ENCODE results near the gene CST7.
"Not testable (repeated sequence)": the region's sequence is repeated elsewhere in the genome, so short reads cannot be mapped to it uniquely, and the experiment has no call there.

Gene CST7

GRCh38 chr20:25001323-25001722, 52.3 kb downstream of the CST7 start:
- not testable (repeated sequence) for DNase-seq (ENCODE audit: low read depth in 1 of 2, low spot score in 1 of 2)

GRCh38 chr20:25003002-25003401, 53.9 kb downstream of the CST7 start:
- DNase-seq (ENCODE audit: low read depth in 1 of 2, low spot score in 1 of 2): no peak

- no peak for DNase-seq (ENCODE audit: low read depth in 1 of 2, low spot score in 1 of 2)
Observed at GRCh38 chr20:25005220-25005619, 56.2 kb downstream of the CST7 start.

- no peak for DNase-seq (ENCODE audit: low read depth in 1 of 2, low spot score in 1 of 2)
Observed at GRCh38 chr20:25005661-25006060, 56.6 kb downstream of the CST7 start.

- DNase-seq (ENCODE audit: low read depth in 1 of 2, low spot score in 1 of 2): no peak
Observed at GRCh38 chr20:25006431-25007167, 57.5 kb downstream of the CST7 start.

GRCh38 chr20:25007491-25008305, 58.6 kb downstream of the CST7 start:
- DNase-seq (ENCODE audit: low read depth in 1 of 2, low spot score in 1 of 2): no peak

- no peak for DNase-seq (ENCODE audit: low read depth in 1 of 2, low spot score in 1 of 2)
Observed at GRCh38 chr20:25008388-25009217, 59.5 kb downstream of the CST7 start.

Measured in activated T-helper 1 cell treated with anti-CD3 and anti-CD28 coated beads, Interleukin-2, amount 50 U/mL, for 16 hours (primary cell).